Hippocampal formation (tissue), 2 donors: ENCODE results near the gene ZNF774.
"Not testable (repeated sequence)": the region's sequence is repeated elsewhere in the genome, so short reads cannot be mapped to it uniquely, and the experiment has no call there.

ENCODE experiments used
- DNase-seq, 2 donors: peaks; one replicate each; lab custom pipeline; 2025; lab: John Stamatoyannopoulos, UW

ZNF774 gene

GRCh38 chr15:90352107-90352893 is at the start of gene ZNF774:
TSS of gene ZNF774 (plus strand) at chr15:90352284. CDS start at chr15:90354661, 2,377 bp downstream.
- peak; percentile 83 to 93 for DNase-seq

DNA sequence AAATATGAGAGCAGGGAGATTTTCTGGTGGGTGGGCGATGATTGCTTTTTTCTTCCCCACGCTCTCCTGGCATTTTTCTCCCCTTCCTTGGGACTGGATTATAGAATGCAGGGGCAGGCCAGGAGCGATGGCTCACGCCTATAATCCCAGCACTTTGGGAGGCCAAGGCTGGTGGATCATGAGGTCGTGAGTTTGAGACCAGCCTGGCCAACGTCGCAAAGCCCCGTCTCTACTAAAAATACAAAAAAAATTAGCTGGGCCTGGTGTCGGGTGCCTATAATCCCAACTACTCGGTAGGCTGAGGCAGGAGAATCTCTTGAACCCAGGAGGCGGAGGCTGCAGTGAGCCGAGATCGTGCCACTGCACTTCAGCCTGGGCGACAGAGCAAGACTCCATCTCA is 46.7 kb upstream of the ZNF774 start:
- not testable (repeated sequence) for DNase-seq

- no peak for DNase-seq
Observed at GRCh38 chr15:90305932-90306331, 46.2 kb upstream of the ZNF774 start.

GRCh38 chr15:90306560-90306959 is 45.5 kb upstream of the ZNF774 start:
- DNase-seq, result no peak

DNA sequence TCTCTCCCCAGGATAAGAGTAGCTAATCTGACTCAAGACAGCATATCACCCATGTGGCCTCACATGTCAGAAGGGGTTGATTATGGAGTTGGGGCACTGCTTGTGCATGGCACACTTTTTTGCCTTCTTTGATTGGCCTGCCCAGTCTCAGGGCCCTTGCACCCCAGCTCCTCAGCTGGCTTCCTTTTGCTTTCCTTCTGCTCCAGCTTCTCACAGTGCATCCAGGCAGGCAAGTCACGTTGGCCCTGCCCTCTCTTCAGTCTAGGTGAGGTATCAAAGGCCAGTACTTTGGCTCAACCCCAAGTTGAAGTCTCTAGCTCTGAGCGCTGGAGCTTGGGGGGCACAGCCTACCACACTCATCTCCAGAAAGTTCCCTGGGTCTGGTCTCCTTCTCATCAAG is 44.4 kb upstream of the ZNF774 start:
- no peak for DNase-seq

DNA sequence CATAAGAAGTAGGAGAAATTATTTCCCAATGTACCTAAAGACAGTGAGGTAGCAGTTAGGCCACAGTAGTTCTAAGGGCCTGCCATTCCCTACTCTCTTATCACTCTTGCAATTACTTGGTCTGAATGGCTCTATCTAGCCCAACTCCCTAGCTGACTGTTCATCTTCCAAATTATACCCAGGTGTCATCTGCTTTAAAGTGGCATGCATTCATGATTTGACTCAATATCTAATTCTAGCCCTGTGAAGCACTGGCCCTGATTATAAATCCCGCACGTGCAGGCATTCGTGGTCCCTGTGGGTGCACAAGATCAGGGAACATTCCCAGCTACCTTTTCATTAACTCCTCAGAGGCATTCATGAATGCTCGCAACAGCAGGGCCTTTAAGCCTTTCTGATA is 43.1 kb upstream of the ZNF774 start:
- DNase-seq, result no peak

DNA sequence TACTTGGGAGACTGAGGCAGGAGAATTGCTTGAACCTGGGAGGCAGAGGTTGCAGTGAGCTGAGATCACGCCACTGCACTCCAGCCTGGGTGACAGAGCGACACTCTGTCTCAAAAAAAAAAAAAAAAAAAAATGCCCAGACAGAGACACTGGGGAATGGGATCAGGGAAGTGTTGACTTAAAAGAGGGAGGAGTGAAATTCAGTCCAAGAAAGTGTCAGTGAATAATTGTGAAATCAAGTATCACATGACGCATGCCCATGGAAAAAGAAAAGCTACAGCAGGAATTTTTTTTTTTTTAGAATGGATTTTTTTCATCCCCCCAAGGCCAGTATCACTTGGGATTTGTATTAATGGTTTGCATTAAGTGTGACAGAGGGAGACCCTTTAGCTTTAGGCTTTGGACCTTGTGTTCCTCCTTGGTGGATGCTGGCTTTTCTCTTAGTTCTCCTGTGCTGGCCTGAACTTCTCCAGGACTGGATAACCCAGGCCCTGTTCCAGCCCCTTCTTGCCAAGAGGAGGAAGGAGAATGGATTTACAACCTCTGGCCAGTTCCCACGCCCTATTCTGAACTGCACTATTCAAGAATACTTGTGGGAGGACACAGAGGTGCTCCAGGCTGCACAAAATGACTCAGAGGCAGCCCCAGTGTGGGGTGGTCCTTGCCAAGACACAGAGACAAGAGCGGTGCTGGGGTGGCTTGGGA is 36.7 kb upstream of the ZNF774 start:
- peak in 1 of 2 donors; percentile 45 for DNase-seq

GRCh38 chr15:90316139-90316538 is 35.9 kb upstream of the ZNF774 start:
- no peak for DNase-seq

DNA sequence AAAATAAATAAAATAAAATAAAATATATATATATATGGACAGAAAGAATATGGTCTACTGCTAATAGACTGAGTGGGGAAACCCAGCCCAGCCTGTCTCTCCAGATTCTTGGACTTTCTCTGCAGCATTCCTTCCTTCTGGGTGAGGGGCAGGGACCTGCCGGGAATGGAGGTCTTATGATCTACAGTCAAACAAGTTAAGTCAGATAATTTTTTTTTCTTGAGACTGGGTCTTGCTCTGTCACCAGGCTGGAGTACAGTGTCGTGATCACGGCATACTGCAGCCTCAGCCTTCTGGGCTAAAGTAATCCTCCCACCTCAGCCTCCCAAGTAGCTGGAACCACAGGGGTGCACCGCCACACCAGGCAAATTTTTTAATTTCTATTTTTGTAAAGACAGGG is 33.5 kb upstream of the ZNF774 start:
- no peak for DNase-seq

- peak; percentile 75 to 87 for DNase-seq
Observed at GRCh38 chr15:90320062-90320884, 31.8 kb upstream of the ZNF774 start.

DNA sequence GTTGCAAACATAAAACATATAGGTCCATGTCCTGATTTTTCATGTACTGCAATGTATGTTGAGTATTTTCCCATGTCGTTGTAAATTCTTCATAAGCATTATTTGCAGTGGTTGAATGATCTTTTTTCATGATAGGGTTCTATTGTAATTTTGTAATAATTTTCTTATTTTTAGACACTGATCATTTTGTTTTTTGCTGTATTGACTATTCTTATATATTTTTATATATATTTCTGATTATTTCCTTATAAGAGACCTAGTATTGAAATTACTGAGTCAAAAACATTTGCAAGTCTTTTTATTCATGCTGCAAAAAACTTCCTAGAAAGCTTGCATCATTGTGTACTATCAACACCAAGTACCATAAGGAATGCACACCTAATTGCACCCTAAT is 31.2 kb upstream of the ZNF774 start:
- no peak for DNase-seq

DNA sequence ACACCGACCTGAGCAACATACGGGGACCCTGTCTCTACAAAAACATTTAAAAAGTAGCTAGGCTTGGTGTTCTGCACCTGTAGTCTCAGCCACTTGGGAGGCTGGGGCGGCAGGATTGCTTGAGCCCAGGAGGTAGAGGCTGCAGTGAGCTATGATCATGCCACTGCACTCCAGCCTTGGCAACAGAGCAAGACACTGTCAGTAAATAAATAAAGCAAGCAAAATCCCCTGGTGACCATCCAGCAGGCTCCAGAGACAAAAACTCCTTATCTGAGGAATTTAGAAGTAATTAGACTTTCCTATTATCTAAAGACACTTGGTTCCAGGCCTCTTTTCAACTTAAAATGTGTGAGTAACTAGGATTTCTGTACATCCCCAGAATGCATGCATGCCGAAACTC is 29.5 kb upstream of the ZNF774 start:
- DNase-seq, result no peak

GRCh38 chr15:90325726-90326125 is 26.4 kb upstream of the ZNF774 start:
- DNase-seq, result no peak

- no peak for DNase-seq
Observed at GRCh38 chr15:90326441-90326840, 25.6 kb upstream of the ZNF774 start.

GRCh38 chr15:90327311-90327710 is 24.8 kb upstream of the ZNF774 start:
- no peak for DNase-seq

- no peak for DNase-seq
Observed at GRCh38 chr15:90334304-90334731, 17.8 kb upstream of the ZNF774 start.

DNA sequence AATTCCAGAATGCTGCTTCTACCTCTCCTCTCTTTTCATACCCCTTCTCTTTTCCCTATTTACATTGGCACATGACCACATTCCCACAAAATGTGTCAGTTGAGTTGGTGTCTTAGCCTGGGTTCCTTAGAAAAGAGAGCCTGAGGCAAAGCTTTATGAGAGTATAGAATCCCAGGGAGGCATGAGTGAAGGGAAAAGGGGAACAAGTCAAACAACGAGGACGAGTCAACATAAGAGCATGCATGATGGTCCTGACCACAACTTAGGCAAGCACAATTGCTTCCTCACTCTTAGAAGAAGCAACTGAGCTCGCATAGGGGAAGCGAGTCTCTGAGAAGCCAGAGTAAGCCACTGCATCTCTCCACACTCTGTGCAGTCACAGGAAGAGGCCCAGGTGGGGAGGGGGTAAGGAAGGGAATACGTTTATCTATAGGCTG is 15.4 kb upstream of the ZNF774 start:
- DNase-seq, result no peak

GRCh38 chr15:90337256-90337655 is 14.8 kb upstream of the ZNF774 start:
- no peak for DNase-seq

GRCh38 chr15:90338532-90338931 is 13.6 kb upstream of the ZNF774 start:
- no peak for DNase-seq

DNA sequence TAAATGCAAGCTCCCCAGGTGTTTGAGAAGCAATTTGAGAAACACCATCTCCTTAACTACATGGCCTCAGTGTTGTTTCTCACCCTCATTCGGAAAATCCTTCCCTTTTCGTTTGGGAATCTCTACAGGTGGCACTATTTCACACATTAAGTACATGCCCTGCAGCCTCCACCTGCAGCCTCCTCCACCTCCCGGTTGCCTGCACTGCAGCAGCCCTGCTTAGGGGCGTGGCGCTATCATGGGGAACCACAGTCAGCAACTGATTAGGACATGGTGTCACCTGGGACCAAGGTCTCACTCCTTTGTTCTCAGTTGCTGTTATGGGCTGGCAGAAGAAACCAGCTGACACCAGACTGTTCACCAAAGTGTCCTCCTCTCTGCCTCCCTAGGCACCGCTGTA is 11.7 kb upstream of the ZNF774 start:
- DNase-seq, result no peak

DNA sequence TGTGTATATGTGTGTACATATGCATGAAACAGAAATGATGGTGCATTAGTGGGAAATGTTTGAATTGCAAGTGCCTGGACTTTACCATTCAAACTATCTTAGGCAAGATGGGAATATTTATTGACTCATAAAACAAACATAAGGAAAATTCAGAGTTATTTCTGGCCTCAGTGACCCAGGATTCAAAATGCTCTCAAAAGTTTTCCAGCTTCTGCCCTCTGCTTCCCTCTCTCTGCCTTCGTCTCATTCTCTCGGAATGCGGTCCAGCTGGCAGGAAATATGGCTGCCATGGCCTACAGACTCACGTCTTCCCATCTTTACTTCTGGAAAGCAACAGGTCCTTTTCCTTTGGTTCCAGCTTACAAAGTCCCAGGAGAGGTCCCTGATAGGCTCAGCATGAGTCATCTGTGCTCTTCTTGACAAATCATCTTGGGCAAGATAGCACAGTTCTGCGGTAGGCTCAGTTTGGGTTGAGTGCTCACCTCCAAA is 8.7 kb upstream of the ZNF774 start:
- DNase-seq, result no peak

DNA sequence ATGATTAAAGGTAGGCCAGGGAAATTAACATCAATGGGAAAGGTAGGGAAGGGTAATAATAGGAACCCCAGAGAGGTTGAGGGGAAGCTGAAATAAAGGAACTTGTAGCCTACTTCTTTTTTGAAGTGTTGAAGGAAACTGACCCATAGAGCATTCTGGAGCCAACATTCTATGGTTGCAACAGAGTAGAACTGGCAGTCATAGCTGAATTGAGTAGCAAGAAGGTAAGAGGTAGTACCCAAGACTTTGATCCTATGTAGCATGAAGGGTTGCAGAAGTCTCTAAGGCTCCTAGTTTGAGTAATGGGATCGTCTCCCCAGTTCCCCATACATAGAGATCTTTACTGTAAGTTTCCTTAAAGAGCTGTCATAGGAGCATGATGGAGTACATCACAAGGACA is 7.4 kb upstream of the ZNF774 start:
- DNase-seq, result no peak
